ENCODE data around the gene VNN1.
"Not testable (repeated sequence)": the region's sequence is repeated elsewhere in the genome, so short reads cannot be mapped to it uniquely, and the experiment has no call there.

Gene VNN1

DNA sequence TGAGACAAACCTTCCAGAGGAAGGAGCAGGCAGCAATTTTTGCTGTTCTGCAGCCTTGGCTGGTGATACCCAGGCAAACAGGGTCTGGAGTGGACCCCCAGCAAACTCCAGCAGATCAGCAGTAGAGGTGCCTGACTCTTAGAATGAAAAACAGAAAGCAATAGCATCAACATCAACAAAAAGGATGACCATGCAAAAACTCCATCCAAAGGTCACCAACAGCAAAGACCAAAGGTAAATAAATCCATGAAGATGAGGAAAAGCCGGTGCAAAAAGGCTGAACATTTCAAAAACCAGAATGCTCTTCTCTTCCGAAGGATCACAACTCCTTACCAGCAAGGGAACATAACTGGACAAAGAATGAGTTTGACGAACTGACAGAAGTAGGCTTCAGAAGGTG is 77.9 kb downstream of the VNN1 start:
- H4K20me1 ChIP-seq (ENCODE audit: insufficient read depth, low read length); H3K4me3 ChIP-seq (ENCODE audit: low read depth in 1 of 2, low read length in 2 of 2); H3K27me3 ChIP-seq (ENCODE audit: insufficient read depth, low read length, poor library complexity); H3K4me1 ChIP-seq (ENCODE audit: insufficient read depth, low read length); H3K9me3 ChIP-seq (ENCODE audit: insufficient read depth, low read length, severe bottlenecking); DNase-seq; H3K36me3 ChIP-seq (ENCODE audit: insufficient read depth, low read length); H2AFZ ChIP-seq (ENCODE audit: low read depth, low read length); H3K79me2 ChIP-seq (ENCODE audit: insufficient read depth, low read length); ATAC-seq (ENCODE audit: insufficient read depth, low read depth); H3K9ac ChIP-seq (ENCODE audit: low read depth, low read length); H3K4me2 ChIP-seq (ENCODE audit: insufficient read depth, low read length); H3K27ac ChIP-seq (ENCODE audit: low read length): not testable (repeated sequence)

DNA sequence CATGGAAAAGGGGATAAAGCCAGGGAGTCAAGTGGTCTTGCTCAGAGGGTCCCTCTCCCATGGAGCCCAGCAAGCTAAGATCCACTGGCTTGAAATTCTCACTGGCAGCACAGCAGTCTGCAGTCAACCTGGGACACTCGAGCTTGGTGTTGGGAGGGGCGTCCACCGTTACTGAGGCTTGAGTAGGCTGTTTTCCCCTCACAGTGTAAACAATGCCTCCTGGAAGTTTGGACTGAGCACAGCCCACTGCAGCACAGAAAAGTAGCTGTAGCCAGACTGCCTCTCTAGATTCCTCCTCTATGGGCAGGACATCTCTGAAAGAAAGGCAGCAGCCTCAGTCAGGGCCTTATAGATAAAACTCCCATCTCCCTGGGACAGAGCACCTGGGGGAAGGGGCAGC is 78.6 kb downstream of the VNN1 start:
- H3K27ac ChIP-seq (ENCODE audit: low read length); H3K4me2 ChIP-seq (ENCODE audit: insufficient read depth, low read length); H2AFZ ChIP-seq (ENCODE audit: low read depth, low read length); DNase-seq; H4K20me1 ChIP-seq (ENCODE audit: insufficient read depth, low read length); H3K27me3 ChIP-seq (ENCODE audit: insufficient read depth, low read length, poor library complexity); H3K4me1 ChIP-seq (ENCODE audit: insufficient read depth, low read length); H3K4me3 ChIP-seq (ENCODE audit: low read depth in 1 of 2, low read length in 2 of 2); ATAC-seq (ENCODE audit: insufficient read depth, low read depth); H3K9ac ChIP-seq (ENCODE audit: low read depth, low read length); H3K36me3 ChIP-seq (ENCODE audit: insufficient read depth, low read length); H3K9me3 ChIP-seq (ENCODE audit: insufficient read depth, low read length, severe bottlenecking); H3K79me2 ChIP-seq (ENCODE audit: insufficient read depth, low read length): not testable (repeated sequence)

DNA sequence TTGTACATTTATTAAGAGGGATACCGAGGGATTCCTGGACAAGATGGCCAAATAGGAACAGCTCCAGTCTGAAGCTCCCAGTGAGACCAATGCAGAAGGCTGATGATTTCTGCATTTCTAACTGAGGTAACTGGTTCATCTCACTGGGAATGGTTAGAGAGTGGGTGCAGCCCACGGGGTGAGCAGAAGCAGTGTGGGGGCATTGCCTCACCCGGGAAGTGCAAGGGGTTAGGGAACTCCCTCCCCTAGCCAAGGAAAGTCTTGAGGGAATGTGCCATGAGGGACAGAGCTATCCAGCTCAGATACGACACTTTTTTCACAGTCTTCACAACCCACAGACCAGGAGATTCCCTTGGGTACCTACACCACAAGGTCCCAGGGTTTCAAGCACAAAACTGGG is 79.1 kb downstream of the VNN1 start:
- Histone ChIP-seq H3K9ac (ENCODE audit: low read depth, low read length) (no peak overlapping the region), H3K9me3 (ENCODE audit: insufficient read depth, low read length, severe bottlenecking) (no peaks in the 10 kb centered on the region), H3K4me2 (ENCODE audit: insufficient read depth, low read length) (no peak overlapping the region), H3K36me3 (ENCODE audit: insufficient read depth, low read length) (no peaks in the 10 kb centered on the region), H3K4me1 (ENCODE audit: insufficient read depth, low read length) (no peaks in the 10 kb centered on the region), H4K20me1 (ENCODE audit: insufficient read depth, low read length) (no peaks in the 10 kb centered on the region), H3K4me3 (ENCODE audit: low read depth in 1 of 2, low read length in 2 of 2) (no peak overlapping the region), H3K27ac (ENCODE audit: low read length) (no peak overlapping the region), H3K79me2 (ENCODE audit: insufficient read depth, low read length) (no peaks in the 10 kb centered on the region), H3K27me3 (ENCODE audit: insufficient read depth, low read length, poor library complexity) (no peaks in the 10 kb centered on the region), H2AFZ (ENCODE audit: low read depth, low read length) (no peak overlapping the region)
- no peak for DNase-seq
- no peak for ATAC-seq (ENCODE audit: insufficient read depth, low read depth)
- TF ChIP-seq, protein P1, sequence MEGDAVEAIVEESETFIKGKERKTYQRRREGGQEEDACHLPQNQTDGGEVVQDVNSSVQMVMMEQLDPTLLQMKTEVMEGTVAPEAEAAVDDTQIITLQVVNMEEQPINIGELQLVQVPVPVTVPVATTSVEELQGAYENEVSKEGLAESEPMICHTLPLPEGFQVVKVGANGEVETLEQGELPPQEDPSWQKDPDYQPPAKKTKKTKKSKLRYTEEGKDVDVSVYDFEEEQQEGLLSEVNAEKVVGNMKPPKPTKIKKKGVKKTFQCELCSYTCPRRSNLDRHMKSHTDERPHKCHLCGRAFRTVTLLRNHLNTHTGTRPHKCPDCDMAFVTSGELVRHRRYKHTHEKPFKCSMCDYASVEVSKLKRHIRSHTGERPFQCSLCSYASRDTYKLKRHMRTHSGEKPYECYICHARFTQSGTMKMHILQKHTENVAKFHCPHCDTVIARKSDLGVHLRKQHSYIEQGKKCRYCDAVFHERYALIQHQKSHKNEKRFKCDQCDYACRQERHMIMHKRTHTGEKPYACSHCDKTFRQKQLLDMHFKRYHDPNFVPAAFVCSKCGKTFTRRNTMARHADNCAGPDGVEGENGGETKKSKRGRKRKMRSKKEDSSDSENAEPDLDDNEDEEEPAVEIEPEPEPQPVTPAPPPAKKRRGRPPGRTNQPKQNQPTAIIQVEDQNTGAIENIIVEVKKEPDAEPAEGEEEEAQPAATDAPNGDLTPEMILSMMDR (IDR thresholded peaks at IDR 0.05; ENCODE audit: borderline replicate concordance, extremely low read depth, low read length, poor library complexity, severe bottlenecking) = no peak
- TF ChIP-seq EZH2 (IDR thresholded peaks at IDR 0.05; ENCODE audit: borderline replicate concordance, low read depth, low read length, severe bottlenecking) = no peak

DNA sequence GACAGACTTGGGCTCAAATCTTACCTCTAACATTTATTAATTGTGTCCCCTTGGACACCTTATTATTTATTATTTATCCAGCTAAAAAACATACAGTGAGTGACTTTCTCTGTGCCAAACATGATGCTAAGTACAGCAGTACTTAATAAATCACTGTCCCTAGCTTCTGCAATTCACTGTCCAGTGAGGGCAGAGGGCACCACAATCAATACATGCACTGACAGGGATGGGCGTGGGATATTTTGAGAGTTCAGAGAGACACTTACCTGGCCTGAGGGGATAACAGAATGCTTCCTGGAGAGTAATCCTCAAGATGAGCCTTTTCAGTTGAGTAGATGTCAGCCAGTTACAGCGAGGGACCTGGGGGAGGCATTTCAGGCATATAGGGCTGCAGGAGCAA is 80.5 kb downstream of the VNN1 start:
- Histone ChIP-seq H3K27ac (ENCODE audit: low read length) (no peak overlapping the region), H3K4me2 (ENCODE audit: insufficient read depth, low read length) (no peak overlapping the region), H3K4me3 (ENCODE audit: low read depth in 1 of 2, low read length in 2 of 2) (no peak overlapping the region), H3K27me3 (ENCODE audit: insufficient read depth, low read length, poor library complexity) (no peaks in the 10 kb centered on the region), H3K79me2 (ENCODE audit: insufficient read depth, low read length) (no peaks in the 10 kb centered on the region), H3K9ac (ENCODE audit: low read depth, low read length) (no peak overlapping the region), H2AFZ (ENCODE audit: low read depth, low read length) (no peak overlapping the region), H3K9me3 (ENCODE audit: insufficient read depth, low read length, severe bottlenecking) (no peaks in the 10 kb centered on the region), H4K20me1 (ENCODE audit: insufficient read depth, low read length) (no peaks in the 10 kb centered on the region), H3K36me3 (ENCODE audit: insufficient read depth, low read length) (no peaks in the 10 kb centered on the region), H3K4me1 (ENCODE audit: insufficient read depth, low read length) (no peaks in the 10 kb centered on the region)
- no peak for TF ChIP-seq EZH2 (IDR thresholded peaks at IDR 0.05; ENCODE audit: borderline replicate concordance, low read depth, low read length, severe bottlenecking)
- TF ChIP-seq, protein P1 (IDR thresholded peaks at IDR 0.05; ENCODE audit: borderline replicate concordance, extremely low read depth, low read length, poor library complexity, severe bottlenecking) = no peak
- DNase-seq (no peak), ATAC-seq (ENCODE audit: insufficient read depth, low read depth) (no peak)

Data from DND-41 (cell line).